Testis (tissue), 2 donors: Measurements from ENCODE around the gene MFSD6.

Experiments
- CTCF ChIP-seq, 3 experiments: fragments of 450-650 bp in 2 of 3; fragments of 200-600 bp in 1 of 3; sonication (generic) in 1 of 3; IDR thresholded peaks; one replicate each; pipeline ENCODE4 v1.5.1; 2016 to 2019; ENCODE audit warnings: antibody characterized with exemption in 3 of 3, mild to moderate bottlenecking in 2 of 3, moderate library complexity in 1 of 3
- POLR2A ChIP-seq: fragments of 450-650 bp; IDR thresholded peaks from one replicate; pipeline ENCODE4 v1.6.1; 2017; ENCODE audit warnings: antibody characterized with exemption, mild to moderate bottlenecking, moderate library complexity

- TF ChIP-seq CTCF (IDR thresholded peaks at IDR 0.05) (no peak), POLR2A (no peak)
Observed at GRCh38 chr2:190503088-190503487, 94.9 kb downstream of the MFSD6 start.
